BLaER1 treated with 17β-estradiol and CSF1 and Interleukin-3, amounts not matched to agents 10 nM and 100 nM (cell line): Measurements from ENCODE around the gene RCAN2.
A peak's percentile ranks its signal among the peaks of the same experiment; 100 is the strongest.

ENCODE experiments used
- H3K27ac ChIP-seq, 11 experiments: shearing (Covaris generic); formaldehyde crosslinking; 2 replicates each; pipeline ENCODE4 v1.8.1; 2022
- H3K27me3 ChIP-seq, 11 experiments: shearing (Covaris generic); formaldehyde crosslinking; 2 replicates each; pipeline ENCODE4 v1.8.1; 2022
- H3K36me3 ChIP-seq, 11 experiments: shearing (Covaris generic); formaldehyde crosslinking; 2 replicates each; pipeline ENCODE4 v1.8.1; 2022
- H3K4me1 ChIP-seq, 10 experiments: shearing (Covaris generic); formaldehyde crosslinking; 2 replicates each; pipeline ENCODE4 v1.8.1; 2022
- H3K4me2 ChIP-seq, 11 experiments: shearing (Covaris generic); formaldehyde crosslinking; 2 replicates each; pipeline ENCODE4 v1.8.1; 2022
- H3K4me3 ChIP-seq, 10 experiments: shearing (Covaris generic); formaldehyde crosslinking; 2 replicates each; pipeline ENCODE4 v1.8.1; 2022
- H3K9ac ChIP-seq, 11 experiments: shearing (Covaris generic); formaldehyde crosslinking; 2 replicates each; pipeline ENCODE4 v1.8.1; 2022
- H3K9me3 ChIP-seq, 11 experiments: shearing (Covaris generic); formaldehyde crosslinking; replicated peaks in 1 of 11; 2 replicates each; pipeline ENCODE4 v1.8.1; 2022
- H4K20me1 ChIP-seq, 11 experiments: shearing (Covaris generic); formaldehyde crosslinking; 2 replicates each; pipeline ENCODE4 v1.8.1; 2022
- Cebpa-rat ChIP-seq, 11 experiments: shearing (Covaris generic); IDR thresholded peaks; 2 replicates each; pipeline ENCODE4 v1.8.1; 2022

Gene RCAN2

DNA sequence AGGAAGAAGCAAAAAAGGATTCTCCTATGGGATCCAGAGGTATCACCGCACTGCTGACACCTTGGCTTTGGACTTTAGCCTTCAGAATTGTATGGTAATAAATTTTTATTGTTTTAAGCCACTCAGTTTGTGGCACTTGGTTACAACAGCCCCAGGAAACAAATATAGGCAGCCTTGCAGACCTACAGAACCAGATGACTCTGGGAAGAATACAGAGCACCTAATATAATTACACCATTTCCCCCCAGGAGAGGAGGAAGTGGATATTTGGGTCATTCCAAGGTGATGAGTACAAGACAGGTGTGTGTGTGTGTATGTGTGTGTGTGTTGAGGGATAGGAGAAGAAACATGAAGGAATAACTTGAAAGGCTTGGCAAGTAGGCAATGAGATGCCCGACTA is 236.3 kb downstream of the RCAN2 start:
- H4K20me1 ChIP-seq = no peaks in the 10 kb centered on the region
- no peaks in the 10 kb centered on the region for H3K36me3 ChIP-seq
- no peak for TF ChIP-seq Cebpa-rat (IDR thresholded peaks at IDR 0.05)

DNA sequence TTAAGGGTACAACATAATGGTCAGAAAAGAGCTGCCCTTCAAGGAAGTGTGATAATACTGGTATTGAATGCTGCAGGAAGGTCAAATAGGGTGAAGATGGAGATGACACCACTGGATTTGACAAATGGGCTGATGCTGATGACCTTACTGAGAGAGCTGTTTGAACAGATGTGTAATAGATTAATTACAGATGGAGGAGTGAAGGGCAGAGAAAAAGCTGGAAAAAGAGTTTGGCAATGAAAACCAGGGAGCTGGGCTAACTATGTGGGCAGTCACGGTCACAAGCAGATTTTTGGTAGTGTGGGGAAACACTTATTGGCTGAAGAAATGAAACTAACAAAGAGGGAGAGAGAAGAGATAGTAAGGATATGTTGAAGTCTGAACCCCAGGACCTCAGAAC is 236.9 kb downstream of the RCAN2 start:
- H3K4me2 ChIP-seq = no peak overlapping the region
- no peaks in the 10 kb centered on the region for H4K20me1 ChIP-seq
- no peaks in the 10 kb centered on the region for H3K4me1 ChIP-seq

More for the DNA sequence above, 236.3 kb downstream of the RCAN2 start:
- Histone ChIP-seq H3K27ac (no peak overlapping the region), H3K4me3 (no peak overlapping the region), H3K4me2 (no peak overlapping the region), H3K9me3 (peaks cover 0 to 14% (median 6%) of the 10 kb centered on the region in 11 experiments; a peak in 6 of 22 replicates), H3K4me1 (no peaks in the 10 kb centered on the region), H3K9ac (no peak overlapping the region), H3K27me3 (no peaks in the 10 kb centered on the region)

DNA sequence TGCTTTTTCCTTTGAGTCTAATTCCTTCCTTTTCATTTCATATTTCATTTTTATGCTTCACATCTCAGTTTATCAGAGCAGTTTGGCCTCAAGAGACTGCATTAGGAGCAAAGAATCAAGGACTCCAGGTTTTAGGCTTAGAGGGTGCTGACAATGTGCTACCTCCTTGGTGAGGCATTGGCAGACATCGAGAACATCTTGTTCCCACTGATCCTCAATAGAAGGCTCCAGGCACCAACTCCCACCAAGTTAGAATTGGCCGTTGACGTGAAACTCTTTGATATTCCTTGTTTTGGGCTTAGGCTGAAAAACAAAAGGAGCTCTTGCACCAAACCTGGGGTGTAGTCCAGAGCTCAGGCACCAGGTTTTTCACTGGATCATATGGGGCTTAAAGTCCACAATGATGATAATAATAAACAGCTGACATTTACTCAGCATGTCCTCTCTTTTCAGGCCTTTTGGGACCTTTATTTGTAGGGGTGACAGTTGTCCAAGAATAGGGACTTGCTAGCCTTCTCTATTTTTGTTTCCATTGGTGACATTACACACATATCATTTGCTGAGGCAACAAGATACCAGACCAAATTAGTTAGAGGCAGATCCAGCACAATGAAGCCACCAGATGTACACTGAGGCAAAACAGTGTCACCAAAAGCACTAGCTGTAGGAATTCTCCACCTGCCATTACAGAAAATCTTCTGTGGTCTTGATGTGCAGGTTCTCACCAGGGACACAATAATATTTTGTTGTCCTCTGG is 239.5 kb downstream of the RCAN2 start:
- no peaks in the 10 kb centered on the region for H4K20me1 ChIP-seq
- H3K4me2 ChIP-seq = no peak overlapping the region
- H3K4me1 ChIP-seq = peaks cover 0 to 5% (median 0%) of the 10 kb centered on the region in 10 experiments; a peak in 4 of 20 replicates
- H3K9ac ChIP-seq = no peak overlapping the region
- H3K36me3 ChIP-seq = no peaks in the 10 kb centered on the region
- no peaks in the 10 kb centered on the region for H3K27me3 ChIP-seq
- H3K27ac ChIP-seq = no peak overlapping the region
- peaks cover 0 to 4% (median 0%) of the 10 kb centered on the region in 11 experiments; a peak in 2 of 22 replicates for H3K9me3 ChIP-seq
- H3K4me3 ChIP-seq = no peak overlapping the region
- no peak for TF ChIP-seq Cebpa-rat (IDR thresholded peaks at IDR 0.05)

More for the DNA sequence above, 236.9 kb downstream of the RCAN2 start:
- Histone ChIP-seq H3K9me3 (peaks cover 0 to 14% (median 6%) of the 10 kb centered on the region in 11 experiments; a peak in 6 of 22 replicates), H3K9ac (no peak overlapping the region), H3K36me3 (no peaks in the 10 kb centered on the region), H3K4me3 (no peak overlapping the region), H3K27ac (no peak overlapping the region), H3K27me3 (no peaks in the 10 kb centered on the region)
- TF ChIP-seq Cebpa-rat (IDR thresholded peaks at IDR 0.05) = no peak

DNA sequence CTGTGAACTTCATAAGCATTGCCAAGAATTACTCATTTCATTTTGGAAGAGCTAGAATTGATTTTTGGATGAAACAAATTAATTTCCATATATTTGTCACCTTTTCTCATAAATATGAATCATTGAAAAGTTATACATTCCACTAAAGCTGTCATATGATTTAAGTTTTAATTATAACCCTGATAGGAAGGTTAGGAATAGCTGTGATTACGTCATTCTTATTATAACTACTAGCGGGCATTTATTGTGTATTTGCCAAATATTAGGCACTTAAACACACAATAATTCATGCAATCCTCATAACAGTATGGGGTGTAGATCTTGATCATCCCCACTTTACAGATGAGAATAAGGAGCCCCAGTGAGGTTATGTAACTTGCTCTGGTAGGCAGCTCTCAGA is 243.1 kb downstream of the RCAN2 start:
- peaks cover 13 to 42% (median 35%) of the 10 kb centered on the region in 10 experiments for H3K4me1 ChIP-seq
- no peaks in the 10 kb centered on the region for H4K20me1 ChIP-seq
- H3K36me3 ChIP-seq = no peaks in the 10 kb centered on the region
- H3K27ac ChIP-seq = no peak overlapping the region
- no peak for TF ChIP-seq Cebpa-rat (IDR thresholded peaks at IDR 0.05)
- H3K9ac ChIP-seq = no peak overlapping the region
- no peaks in the 10 kb centered on the region for H3K27me3 ChIP-seq
- H3K9me3 ChIP-seq = peaks cover 0 to 7% (median 0%) of the 10 kb centered on the region in 11 experiments; a peak in 5 of 22 replicates
- no peak overlapping the region for H3K4me2 ChIP-seq
- H3K4me3 ChIP-seq = no peak overlapping the region

DNA sequence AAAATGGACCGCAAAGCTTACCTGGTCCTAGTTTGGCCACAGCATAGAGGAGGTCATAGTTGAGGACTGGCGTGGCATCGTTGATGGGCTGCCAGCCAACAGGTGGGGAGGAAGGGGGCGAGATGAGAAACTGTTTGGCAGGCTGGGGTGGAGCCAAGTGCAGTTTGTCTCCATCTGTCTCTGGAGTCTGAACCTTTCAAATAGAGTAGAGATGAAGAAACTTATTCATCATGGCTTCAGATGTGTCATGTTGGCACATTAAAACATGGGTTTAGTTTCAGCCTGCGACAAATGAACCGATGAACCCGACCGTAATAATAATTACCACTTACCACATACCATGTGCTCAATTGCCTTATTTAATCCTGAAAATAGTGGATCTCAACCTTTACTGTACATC is 244.5 kb downstream of the RCAN2 start:
- Histone ChIP-seq H3K27ac (no peak overlapping the region), H3K9ac (no peak overlapping the region), H3K4me3 (no peak overlapping the region), H3K4me1 (peaks cover 13 to 44% (median 36%) of the 10 kb centered on the region in 10 experiments), H3K36me3 (no peaks in the 10 kb centered on the region), H3K27me3 (no peaks in the 10 kb centered on the region), H3K9me3 (peaks cover 0 to 7% (median 0%) of the 10 kb centered on the region in 11 experiments; a peak in 5 of 22 replicates), H3K4me2 (peak overlapping the region in 7 of 11 experiments; percentile 6 to 78 (median 74); a peak in 9 of 22 replicates), H4K20me1 (no peaks in the 10 kb centered on the region)
- no peak for TF ChIP-seq Cebpa-rat (IDR thresholded peaks at IDR 0.05)

DNA sequence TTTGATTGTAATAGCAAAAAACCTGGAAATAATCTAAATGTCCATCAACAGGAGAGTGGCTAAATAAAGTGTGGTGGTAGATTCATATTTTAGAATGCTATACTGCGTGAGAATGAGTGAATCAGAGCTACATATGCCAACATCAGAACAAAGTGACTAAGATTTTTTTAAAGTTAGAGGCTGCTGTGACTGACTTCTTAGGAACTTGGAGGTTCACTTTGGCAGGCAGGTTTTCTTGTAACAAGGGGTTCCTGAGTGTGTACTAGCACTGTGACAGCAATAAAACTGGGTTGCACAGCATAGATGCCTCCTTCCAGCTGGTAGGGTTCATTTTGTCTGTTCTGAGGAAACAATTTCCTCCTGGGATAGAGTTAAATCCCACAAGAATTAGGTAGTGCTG is 245.2 kb downstream of the RCAN2 start:
- H3K9ac ChIP-seq = no peak overlapping the region
- H4K20me1 ChIP-seq = no peaks in the 10 kb centered on the region
- H3K27ac ChIP-seq = no peak overlapping the region
- H3K4me1 ChIP-seq = peaks cover 13 to 50% (median 38%) of the 10 kb centered on the region in 10 experiments
- TF ChIP-seq Cebpa-rat (IDR thresholded peaks at IDR 0.05) = no peak
- no peaks in the 10 kb centered on the region for H3K36me3 ChIP-seq
- no peaks in the 10 kb centered on the region for H3K27me3 ChIP-seq
- peak overlapping the region in 7 of 11 experiments; percentile 6 to 78 (median 74); a peak in 11 of 22 replicates for H3K4me2 ChIP-seq
- H3K4me3 ChIP-seq = no peak overlapping the region
- H3K9me3 ChIP-seq = peaks cover 0 to 7% (median 0%) of the 10 kb centered on the region in 11 experiments; a peak in 5 of 22 replicates

DNA sequence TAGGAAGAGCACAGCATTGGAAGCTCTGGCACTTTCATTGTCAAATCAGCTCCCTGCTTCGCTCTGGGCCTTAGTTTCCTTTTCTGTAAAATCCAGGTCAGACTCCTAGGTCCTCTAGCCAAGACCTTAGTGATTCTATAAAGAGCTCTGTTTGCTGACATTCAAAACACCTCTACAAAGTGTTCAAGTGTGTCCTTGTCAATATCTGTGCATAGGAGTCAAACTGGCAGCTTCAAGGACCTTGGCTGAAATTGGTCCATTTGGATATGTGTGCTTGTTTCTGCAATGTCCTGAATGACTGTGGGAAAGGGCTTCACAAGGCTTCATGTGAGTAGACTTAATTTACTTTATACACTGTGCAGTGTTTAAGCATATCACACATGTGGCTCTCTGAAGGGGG is 246.6 kb downstream of the RCAN2 start:
- Histone ChIP-seq H3K36me3 (no peaks in the 10 kb centered on the region), H4K20me1 (no peaks in the 10 kb centered on the region), H3K4me2 (peak overlapping the region; percentile 39 to 78 (median 68); a peak in 20 of 22 replicates), H3K4me3 (no peak overlapping the region), H3K27ac (peak overlapping the region in 6 of 11 experiments; percentile 51 to 72 (median 62); a peak in 12 of 22 replicates), H3K9me3 (peaks cover 0 to 7% (median 0%) of the 10 kb centered on the region in 11 experiments; a peak in 5 of 22 replicates), H3K4me1 (peaks cover 13 to 58% (median 40%) of the 10 kb centered on the region in 10 experiments), H3K27me3 (no peaks in the 10 kb centered on the region), H3K9ac (peak overlapping the region in 2 of 11 experiments; percentile 12 to 26; a peak in 1 of 22 replicates)
- no peak for TF ChIP-seq Cebpa-rat (IDR thresholded peaks at IDR 0.05)

DNA sequence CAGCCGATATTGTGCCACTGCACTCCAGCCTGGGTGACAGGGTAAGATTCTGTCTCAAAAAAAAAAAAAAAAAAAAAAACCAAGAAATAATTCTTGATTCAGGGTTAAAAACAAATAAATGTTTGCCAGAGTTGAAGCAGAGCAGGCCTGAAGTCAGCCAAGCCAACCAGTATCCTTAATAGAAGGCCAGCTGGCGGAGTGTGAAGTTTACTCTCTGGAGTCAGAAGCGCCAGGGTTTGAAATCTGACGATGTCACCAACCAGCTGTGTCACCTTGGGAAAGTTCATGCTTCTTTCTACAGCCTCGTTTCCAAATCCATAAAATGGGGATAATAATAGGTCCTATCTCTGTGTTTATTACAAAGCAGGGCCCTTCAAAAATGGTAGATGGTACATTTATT is 247.5 kb downstream of the RCAN2 start:
- Histone ChIP-seq H3K27ac (peak overlapping the region in 8 of 11 experiments; percentile 30 to 72 (median 56); a peak in 16 of 22 replicates), H3K4me1 (peaks cover 13 to 58% (median 40%) of the 10 kb centered on the region in 10 experiments), H3K9ac (peak overlapping the region in 1 of 11 experiments; percentile 26; a peak in 1 of 22 replicates), H3K36me3 (no peaks in the 10 kb centered on the region), H3K27me3 (no peaks in the 10 kb centered on the region), H3K4me2 (peak overlapping the region; percentile 39 to 78 (median 68)), H4K20me1 (no peaks in the 10 kb centered on the region), H3K4me3 (peak overlapping the region in 1 of 10 experiments; percentile 8; a peak in 2 of 20 replicates), H3K9me3 (peaks cover 0 to 7% (median 0%) of the 10 kb centered on the region in 11 experiments; a peak in 5 of 22 replicates)
- no peak for TF ChIP-seq Cebpa-rat (IDR thresholded peaks at IDR 0.05)

DNA sequence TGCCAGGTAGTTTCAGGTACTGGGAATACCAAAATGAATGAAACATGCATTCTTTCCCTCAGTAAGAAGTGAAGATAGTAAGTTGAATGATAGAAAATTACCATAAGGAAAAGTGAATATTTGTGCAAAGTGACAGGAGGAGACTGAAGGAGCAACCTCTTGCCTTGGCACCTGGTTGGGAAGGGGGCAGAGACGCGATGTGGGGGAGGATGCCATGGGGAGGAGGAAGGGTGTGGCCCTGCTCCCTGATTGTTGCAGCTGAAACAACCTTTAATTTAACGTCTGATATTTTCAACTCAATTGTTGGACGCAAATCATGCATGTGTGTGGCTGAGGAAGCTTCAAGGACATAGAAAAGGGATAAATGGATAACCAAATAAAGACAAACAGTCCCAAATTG is 248.3 kb downstream of the RCAN2 start:
- TF ChIP-seq Cebpa-rat (IDR thresholded peaks at IDR 0.05) = no peak
- Histone ChIP-seq H3K9ac (no peak overlapping the region), H3K4me1 (peaks cover 13 to 58% (median 40%) of the 10 kb centered on the region in 10 experiments), H4K20me1 (no peaks in the 10 kb centered on the region), H3K9me3 (peaks cover 0 to 7% (median 0%) of the 10 kb centered on the region in 11 experiments; a peak in 5 of 22 replicates), H3K4me3 (no peak overlapping the region), H3K4me2 (peak overlapping the region in 4 of 11 experiments; percentile 66 to 78 (median 74); a peak in 4 of 22 replicates), H3K27me3 (no peaks in the 10 kb centered on the region), H3K36me3 (no peaks in the 10 kb centered on the region), H3K27ac (peak overlapping the region in 1 of 11 experiments; percentile 67; a peak in 1 of 22 replicates)
